Measurements from ENCODE around the gene CHSY1.
A peak's percentile ranks its signal among the peaks of the same experiment; 100 is the strongest.

CHSY1 gene

GRCh38 chr15:101168898-101169494 lies 82.9 kb downstream of the CHSY1 start:
- no peak for DNase-seq

DNA sequence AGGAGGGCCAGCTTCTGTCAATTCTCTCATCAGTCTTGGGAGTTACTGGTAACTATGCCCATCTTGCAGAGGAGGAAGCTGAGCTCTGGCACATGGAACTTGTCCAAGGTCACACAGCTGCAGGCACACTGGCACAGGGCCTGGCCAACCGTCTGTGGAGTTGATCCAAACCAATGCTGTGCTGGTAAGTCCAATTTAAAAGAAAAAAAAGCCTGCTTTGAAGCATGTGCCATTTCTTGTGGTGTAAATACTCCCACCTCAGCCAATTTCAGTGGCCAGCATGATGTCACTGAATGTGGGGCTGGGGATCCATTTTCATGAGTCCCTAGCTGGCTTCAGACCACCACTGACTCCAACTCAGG lies 83.4 kb downstream of the CHSY1 start:
- no peak for DNase-seq

- peak; percentile 98 for DNase-seq
These were observed 83.9 kb downstream of the CHSY1 start for GRCh38 chr15:101167753-101168462.

- DNase-seq: no peak
These were observed 84.5 kb downstream of the CHSY1 start for GRCh38 chr15:101167411-101167752.

GRCh38 chr15:101165905-101166471 lies 85.9 kb downstream of the CHSY1 start:
- no peak for DNase-seq

- no peak for DNase-seq
These were observed 89.0 kb downstream of the CHSY1 start for GRCh38 chr15:101162701-101163483.

DNA sequence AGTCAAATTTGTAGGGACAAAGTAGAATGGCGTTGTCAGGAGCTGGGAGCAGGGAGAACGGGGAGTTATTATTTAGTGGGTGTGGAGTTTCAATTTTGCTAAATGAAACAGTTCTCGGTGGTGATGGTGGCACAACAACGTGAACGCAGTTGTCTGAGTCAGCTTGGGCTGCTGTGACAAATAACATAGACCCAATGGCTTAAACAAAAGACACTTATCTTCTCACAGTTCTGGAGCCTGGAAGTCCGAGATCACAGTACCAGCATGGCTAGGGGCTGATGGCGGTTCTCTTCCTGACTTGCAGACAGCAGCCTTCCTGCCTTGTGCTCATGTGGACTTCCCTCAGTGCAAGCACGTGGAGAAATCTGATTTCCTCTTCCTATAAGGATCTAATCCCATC lies 90.2 kb downstream of the CHSY1 start:
- no peak for DNase-seq

- DNase-seq: no peak
These were observed 91.7 kb downstream of the CHSY1 start for GRCh38 chr15:101159936-101160815.

DNA sequence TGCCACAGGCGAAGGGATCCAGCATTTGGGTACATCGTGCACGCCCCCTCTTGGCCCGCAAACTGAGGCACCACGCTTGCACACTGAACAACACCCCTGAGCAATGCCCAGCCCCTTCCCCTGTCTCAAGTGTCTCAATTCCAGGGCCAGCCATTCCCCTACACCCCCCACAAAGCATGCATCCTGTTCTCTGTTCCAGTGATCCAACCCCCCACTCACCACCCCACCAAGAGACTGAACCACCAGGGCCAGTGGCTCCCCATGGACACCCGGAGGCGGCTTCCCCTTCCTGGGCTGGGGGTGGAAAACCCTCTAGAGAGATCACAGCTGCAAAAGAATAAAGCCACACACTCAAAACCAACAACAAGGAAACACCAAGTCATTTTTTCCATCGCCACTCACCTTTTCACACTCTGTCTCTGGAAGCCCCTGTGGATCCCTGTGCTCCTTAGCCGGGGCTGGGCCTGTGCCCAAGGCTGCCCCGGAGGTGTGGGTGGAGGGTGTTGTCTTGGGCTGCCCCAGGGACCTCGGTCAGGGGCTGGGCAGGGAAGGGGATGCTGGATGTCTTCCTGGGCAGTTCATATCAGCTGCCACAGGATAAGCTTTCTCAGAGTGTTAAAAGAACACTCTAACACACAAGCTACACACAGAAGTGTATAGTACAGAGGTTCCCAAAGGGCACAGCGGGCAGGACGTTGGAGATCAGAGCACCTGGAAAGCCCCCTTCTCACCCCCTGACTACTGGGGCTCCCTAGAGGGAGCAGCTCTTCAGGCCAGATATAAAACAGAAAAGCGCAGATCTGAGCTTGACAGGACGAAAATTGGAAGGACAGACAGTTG lies 92.5 kb downstream of the CHSY1 start:
- DNase-seq: no peak

- DNase-seq: no peak
These were observed 93.4 kb downstream of the CHSY1 start for GRCh38 chr15:101158166-101159095.

DNA sequence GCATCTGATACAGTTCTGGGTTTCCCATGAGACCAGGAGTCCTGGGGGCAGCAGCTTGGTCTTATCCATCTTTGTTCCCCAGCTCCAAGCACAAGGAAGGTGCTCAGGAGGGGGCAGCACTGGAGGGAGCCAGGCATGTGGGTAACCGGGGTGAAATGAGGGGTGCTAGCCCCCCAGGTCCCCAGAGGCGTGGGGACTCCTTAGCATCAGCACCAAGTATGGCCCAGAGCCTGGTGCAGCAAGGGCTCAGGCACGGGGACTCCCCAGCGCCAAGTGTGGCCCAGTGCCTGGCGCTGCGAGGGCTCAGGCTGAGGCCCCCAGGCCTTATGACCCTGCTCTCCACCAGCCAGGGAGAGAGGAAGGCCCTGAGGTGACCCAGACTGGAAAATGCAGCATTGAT lies 94.1 kb downstream of the CHSY1 start:
- DNase-seq: no peak

DNA sequence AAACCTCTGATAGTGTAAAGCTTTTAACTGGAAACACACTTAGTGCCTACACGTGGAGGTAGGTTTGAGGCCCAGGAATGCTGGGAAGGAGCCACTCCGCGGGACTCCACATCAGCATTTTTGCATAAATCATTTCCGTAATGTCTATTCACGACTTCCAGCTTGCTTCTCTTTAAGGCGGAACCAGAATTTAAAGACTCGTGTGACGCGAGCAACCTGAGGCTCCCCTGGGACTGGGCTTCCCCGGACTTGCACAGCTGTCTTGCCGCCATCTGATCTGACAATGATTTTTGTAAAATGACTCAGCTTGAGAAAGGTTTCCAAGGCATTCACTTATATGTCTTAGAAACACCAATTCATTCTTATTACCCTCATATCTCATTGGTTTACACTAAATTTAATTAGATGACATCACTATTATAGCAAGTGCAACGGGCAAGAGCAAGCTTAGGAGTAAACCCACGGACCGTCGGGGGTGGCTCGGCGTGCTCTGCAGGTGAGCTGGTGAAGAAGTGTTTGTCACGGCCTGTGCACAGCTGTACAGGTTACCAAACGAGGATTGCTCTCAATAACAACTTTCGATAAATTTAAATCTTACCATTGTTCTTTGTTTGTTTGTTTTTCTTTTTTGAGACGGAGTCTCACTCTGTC lies 95.2 kb downstream of the CHSY1 start:
- DNase-seq: no peak

DNA sequence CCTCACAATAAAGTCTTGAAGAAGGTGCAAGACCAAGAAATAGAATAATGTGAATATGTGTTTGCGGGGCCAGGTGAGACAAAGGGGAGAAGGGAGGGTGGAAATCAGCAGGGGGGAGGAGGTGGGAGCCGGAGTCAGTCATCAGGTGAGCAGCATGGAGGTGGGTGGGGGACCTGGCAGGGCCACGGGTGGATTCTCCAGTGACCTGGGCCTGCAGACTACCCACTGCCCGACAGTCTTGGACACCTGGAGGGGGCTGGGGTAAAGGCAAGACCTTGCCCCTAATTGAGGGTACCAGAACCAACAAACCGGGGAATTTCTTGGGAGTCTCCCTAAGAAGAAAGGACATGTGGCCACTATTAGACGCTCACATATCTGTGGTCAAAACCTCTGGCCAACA lies 95.8 kb downstream of the CHSY1 start:
- DNase-seq: no peak

GRCh38 chr15:101153801-101154656 lies 97.8 kb downstream of the CHSY1 start:
- no peak for DNase-seq

DNA sequence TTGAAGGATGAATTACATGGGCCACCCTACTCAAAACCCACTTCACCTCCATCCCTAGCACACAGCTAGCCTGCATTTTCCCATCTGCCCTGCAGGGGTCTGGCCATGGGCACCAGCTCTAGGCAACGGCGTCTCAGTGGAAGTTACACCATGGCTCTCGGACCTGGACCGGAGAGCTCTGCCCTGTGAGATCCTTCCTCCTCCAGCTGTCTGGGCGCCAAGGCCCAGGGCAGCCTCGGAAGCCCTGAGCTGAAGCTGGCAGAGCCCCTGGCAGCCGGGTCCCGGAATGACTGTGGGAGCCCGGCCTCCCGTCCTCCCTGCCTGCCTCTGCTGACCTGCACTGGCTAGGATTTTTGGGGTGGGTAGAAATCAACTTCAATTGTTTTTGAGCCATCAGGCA lies 98.9 kb downstream of the CHSY1 start:
- no peak for DNase-seq

GRCh38 chr15:101151288-101151687 lies 100.6 kb downstream of the CHSY1 start:
- no peak for DNase-seq

GRCh38 chr15:101150723-101151040 lies 101.2 kb downstream of the CHSY1 start:
- DNase-seq: no peak

DNA sequence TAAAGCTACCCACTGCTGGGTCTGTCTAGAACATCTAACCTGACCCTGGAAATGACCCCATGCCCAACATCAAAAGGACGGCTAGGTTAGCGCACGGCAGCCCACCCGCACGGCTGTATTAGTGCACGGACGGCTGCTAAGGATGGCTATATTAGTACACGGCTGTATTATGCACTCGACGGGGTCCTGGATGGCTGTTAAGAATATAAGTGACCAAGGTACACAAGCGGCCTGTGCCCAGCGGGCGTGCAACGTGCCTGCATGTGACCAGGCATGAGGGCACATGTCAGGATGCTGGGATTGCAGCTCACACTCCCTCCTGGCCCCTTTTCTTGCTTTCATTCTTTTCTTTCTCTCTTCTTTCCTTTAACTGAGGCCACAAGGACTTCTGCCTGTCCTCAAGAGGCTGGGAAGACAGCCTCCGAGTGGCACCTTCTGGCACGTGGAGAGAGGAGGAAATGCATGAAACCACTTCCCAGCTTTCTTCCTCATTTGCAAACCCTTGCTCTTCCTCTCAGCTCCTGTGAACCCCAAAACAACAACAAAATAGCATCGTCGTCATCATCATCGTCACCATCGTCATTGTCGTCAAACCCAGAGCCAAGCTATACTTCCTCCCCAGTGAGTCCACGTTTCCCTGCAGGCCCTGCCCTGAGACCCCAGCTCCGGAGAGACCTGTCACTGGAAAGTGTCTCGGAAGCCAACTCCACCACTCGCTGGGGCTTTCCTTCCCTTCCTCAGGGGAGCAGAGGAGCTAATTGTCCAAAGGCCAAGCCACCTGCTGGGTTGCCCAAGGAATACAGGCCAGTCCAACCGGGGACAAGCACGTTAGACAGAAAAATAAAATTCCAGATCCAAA lies 101.8 kb downstream of the CHSY1 start:
- DNase-seq: no peak
